Stomach (tissue), 4 donors: ENCODE data around the gene USP21.

ENCODE experiments used
- POLR2A ChIP-seq, 4 donors: fragments of 450-650 bp; IDR thresholded peaks; one replicate each; pipeline ENCODE4 v1.6.1; 2016; ENCODE audit warnings: antibody characterized with exemption in 4 of 4, control low read depth in 2 of 4, mild to moderate bottlenecking in 1 of 4, moderate library complexity in 1 of 4
- TF ChIP-seq, protein P1 (sequence below), 7 experiments: fragments of 450-650 bp in 4 of 7; fragments of 200-600 bp in 3 of 7; sonication (generic) in 3 of 7; IDR thresholded peaks; one replicate each; pipeline ENCODE4 v1.5.1; 2016 to 2019; ENCODE audit warnings: antibody characterized with exemption in 7 of 7, control low read depth in 2 of 7, mild to moderate bottlenecking in 1 of 7

- no peak for TF ChIP-seq POLR2A (IDR thresholded peaks at IDR 0.05)
- TF ChIP-seq, protein P1, sequence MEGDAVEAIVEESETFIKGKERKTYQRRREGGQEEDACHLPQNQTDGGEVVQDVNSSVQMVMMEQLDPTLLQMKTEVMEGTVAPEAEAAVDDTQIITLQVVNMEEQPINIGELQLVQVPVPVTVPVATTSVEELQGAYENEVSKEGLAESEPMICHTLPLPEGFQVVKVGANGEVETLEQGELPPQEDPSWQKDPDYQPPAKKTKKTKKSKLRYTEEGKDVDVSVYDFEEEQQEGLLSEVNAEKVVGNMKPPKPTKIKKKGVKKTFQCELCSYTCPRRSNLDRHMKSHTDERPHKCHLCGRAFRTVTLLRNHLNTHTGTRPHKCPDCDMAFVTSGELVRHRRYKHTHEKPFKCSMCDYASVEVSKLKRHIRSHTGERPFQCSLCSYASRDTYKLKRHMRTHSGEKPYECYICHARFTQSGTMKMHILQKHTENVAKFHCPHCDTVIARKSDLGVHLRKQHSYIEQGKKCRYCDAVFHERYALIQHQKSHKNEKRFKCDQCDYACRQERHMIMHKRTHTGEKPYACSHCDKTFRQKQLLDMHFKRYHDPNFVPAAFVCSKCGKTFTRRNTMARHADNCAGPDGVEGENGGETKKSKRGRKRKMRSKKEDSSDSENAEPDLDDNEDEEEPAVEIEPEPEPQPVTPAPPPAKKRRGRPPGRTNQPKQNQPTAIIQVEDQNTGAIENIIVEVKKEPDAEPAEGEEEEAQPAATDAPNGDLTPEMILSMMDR (IDR thresholded peaks at IDR 0.05), result no peak
These were observed 13.5 kb upstream of the USP21 start for GRCh38 chr1:161145832-161146231.
